GM12865 (cell line): ENCODE data around the gene SCFD2.

Source experiments
- DNase-seq: peaks from one replicate; pipeline ENCODE4 v3.0.0; 2010; ENCODE audit warnings: low read depth
- H3K4me3 ChIP-seq: 2 replicates; pipeline ENCODE4 v1.5.1; 2011; ENCODE audit warnings: mild to moderate bottlenecking, low read depth, low read length, control low read depth
- TF ChIP-seq, protein P1 (sequence below): IDR thresholded peaks from 2 replicates; pipeline ENCODE4 v1.5.1; 2011; ENCODE audit warnings: low read length, control low read depth, low read depth, inconsistent platforms; ENCODE audit not compliant: insufficient read depth; ENCODE audit errors: missing control alignments

Gene SCFD2

GRCh38 chr4:53208753-53209152 is 157.1 kb downstream of the SCFD2 start:
- no peak for DNase-seq
- TF ChIP-seq, protein P1, sequence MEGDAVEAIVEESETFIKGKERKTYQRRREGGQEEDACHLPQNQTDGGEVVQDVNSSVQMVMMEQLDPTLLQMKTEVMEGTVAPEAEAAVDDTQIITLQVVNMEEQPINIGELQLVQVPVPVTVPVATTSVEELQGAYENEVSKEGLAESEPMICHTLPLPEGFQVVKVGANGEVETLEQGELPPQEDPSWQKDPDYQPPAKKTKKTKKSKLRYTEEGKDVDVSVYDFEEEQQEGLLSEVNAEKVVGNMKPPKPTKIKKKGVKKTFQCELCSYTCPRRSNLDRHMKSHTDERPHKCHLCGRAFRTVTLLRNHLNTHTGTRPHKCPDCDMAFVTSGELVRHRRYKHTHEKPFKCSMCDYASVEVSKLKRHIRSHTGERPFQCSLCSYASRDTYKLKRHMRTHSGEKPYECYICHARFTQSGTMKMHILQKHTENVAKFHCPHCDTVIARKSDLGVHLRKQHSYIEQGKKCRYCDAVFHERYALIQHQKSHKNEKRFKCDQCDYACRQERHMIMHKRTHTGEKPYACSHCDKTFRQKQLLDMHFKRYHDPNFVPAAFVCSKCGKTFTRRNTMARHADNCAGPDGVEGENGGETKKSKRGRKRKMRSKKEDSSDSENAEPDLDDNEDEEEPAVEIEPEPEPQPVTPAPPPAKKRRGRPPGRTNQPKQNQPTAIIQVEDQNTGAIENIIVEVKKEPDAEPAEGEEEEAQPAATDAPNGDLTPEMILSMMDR: no peak
- H3K4me3 ChIP-seq: no peak overlapping the region

DNA sequence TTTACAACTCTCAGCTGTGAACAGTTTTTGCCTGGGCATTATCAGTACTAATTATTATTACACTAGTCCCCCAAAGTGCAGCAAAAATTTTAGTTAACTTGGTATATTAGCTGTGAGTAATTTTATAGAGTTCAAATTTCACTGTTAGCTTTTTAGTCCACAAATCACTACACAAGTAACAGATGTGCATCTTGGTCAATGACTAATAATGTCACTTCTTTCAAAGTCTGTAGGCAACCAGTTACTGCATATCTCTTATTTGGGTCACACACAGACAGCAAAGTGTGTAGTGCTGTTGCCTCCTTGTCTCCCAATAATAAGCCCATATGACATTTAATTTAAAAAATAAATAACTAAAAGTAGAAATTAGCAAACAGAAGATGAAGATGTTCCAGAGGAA is 159.9 kb downstream of the SCFD2 start:
- no peak overlapping the region for H3K4me3 ChIP-seq
- DNase-seq: no peak
- TF ChIP-seq, protein P1: no peak

DNA sequence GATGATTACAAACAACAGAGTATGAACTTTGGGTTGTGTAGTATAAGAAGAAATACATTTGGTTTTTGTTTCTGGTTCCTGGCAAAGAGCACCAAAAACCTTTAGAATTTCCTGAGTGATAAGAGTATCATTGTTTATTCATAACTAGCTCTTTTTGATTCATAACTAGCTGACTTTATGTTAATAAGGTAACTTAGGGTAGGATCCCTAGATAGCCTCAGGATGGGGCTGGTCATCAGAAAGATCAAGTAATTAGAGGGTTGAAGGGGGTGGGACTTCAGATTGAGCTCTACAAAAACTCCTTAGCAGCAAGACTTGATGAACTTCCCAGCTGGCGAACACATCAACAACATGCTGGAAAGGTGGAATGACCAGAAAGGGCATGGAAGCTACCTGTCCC is 166.5 kb downstream of the SCFD2 start:
- TF ChIP-seq, protein P1: no peak
- H3K4me3 ChIP-seq: no peak overlapping the region
- DNase-seq: no peak

DNA sequence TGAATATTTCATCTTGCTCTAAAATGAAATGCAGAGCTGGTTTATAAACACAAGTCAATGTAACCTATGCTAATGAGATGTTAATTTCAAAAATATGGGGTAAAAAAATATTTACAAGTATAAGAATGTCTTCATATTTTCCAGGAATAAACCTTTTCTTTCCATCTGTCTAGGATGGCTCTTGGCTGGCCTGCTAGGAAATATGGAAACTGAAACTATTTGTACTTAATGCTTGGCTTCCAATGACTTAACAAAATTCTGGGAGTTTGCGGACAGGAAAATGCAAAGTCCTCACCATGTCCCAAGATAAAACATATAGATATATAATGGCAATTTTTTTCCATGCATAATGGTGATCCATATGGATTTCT is 168.1 kb downstream of the SCFD2 start:
- no peak overlapping the region for H3K4me3 ChIP-seq
- no peak for DNase-seq
- TF ChIP-seq, protein P1: no peak

GRCh38 chr4:53196882-53197771 is 168.7 kb downstream of the SCFD2 start:
- H3K4me3 ChIP-seq: no peak overlapping the region
- DNase-seq: peak; percentile 82
- TF ChIP-seq, protein P1: peak; percentile 55

DNA sequence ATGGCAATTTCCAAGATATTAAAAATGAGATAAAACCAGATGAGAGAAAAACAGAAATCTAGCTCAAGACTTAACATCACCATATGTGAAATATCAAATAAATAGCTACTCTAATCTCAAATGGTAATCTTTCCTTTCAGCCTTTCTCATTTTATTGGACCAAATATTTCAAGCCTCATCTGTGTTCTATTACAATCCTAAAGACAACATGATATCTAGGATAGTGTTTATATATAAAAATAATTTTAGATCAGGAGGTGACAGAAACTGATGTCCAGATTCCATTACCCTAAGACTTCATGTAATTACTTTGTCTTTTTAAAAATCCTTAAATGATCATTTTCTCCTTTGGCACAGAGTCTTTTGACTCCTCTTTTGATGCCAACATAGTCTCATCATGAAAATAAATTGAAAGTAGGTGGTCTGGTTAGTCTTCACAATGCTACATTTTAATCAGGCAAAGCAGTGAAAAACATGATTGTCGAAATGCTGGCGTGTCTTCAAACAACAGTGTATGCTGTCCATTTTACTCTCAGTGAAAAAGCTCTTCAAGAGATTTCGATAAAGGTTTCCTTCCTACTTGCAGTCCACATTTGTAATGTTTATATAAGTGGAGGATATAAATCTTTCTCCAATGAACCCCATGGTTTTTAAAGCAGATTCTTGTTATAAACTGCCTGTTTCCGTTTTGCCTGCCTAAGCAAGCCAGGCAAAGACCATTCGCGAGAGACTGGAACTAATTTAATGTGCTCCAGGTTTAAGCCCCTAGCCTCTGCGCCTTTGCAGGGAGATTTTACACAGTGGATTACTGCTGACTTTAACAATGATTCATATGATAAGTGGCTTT is 169.8 kb downstream of the SCFD2 start:
- DNase-seq: no peak
- H3K4me3 ChIP-seq: no peak overlapping the region
- TF ChIP-seq, protein P1: no peak
